Measurements from ENCODE around the gene HSP90AB1.
A peak's percentile ranks its signal among the peaks of the same experiment; 100 is the strongest.

HSP90AB1 gene

GRCh38 chr6:44234101-44235025, 12.5 kb upstream of the HSP90AB1 start:
- H3K27ac ChIP-seq: peak overlapping the region; percentile 60
- no peak for DNase-seq (ENCODE audit: low read depth, low spot score)

GRCh38 chr6:44235269-44235668, 11.6 kb upstream of the HSP90AB1 start:
- no peak for DNase-seq (ENCODE audit: low read depth, low spot score)
- H3K27ac ChIP-seq: peak overlapping the region; percentile 60

- no peak overlapping the region for H3K27ac ChIP-seq
- no peak for DNase-seq (ENCODE audit: low read depth, low spot score)
Measured at GRCh38 chr6:44235891-44236516, 10.9 kb upstream of the HSP90AB1 start.

- peak; percentile 96 for DNase-seq (ENCODE audit: low read depth, low spot score)
Measured at GRCh38 chr6:44237021-44237812, 9.7 kb upstream of the HSP90AB1 start.

GRCh38 chr6:44237813-44238433, 9.0 kb upstream of the HSP90AB1 start:
- H3K27ac ChIP-seq: peak overlapping the region; percentile 70
- DNase-seq (ENCODE audit: low read depth, low spot score): no peak

More at GRCh38 chr6:44237021-44237812, 9.7 kb upstream of the HSP90AB1 start:
- peak overlapping the region; percentile 70 for H3K27ac ChIP-seq

- DNase-seq (ENCODE audit: low read depth, low spot score): no peak
Measured at GRCh38 chr6:44238687-44239350, 8.1 kb upstream of the HSP90AB1 start.

GRCh38 chr6:44243345-44243744, 3.6 kb upstream of the HSP90AB1 start:
- DNase-seq (ENCODE audit: low read depth, low spot score): no peak
- H3K27ac ChIP-seq: no peak overlapping the region

More at GRCh38 chr6:44238687-44239350, 8.1 kb upstream of the HSP90AB1 start:
- peak overlapping the region; percentile 70 for H3K27ac ChIP-seq

GRCh38 chr6:44245391-44245911, 1.4 kb upstream of the HSP90AB1 start:
- no peak overlapping the region for H3K27ac ChIP-seq
- DNase-seq (ENCODE audit: low read depth, low spot score): no peak

- H3K27ac ChIP-seq: peak overlapping the region; percentile 91
- no peak for DNase-seq (ENCODE audit: low read depth, low spot score)
Measured at GRCh38 chr6:44245912-44246662, 814 bp upstream of the HSP90AB1 start.

- DNase-seq (ENCODE audit: low read depth, low spot score): no peak
- H3K27ac ChIP-seq: peak overlapping the region; percentile 91
Measured at GRCh38 chr6:44247338-44248302, 719 bp downstream of the HSP90AB1 start.

- peak overlapping the region; percentile 91 for H3K27ac ChIP-seq
- no peak for DNase-seq (ENCODE audit: low read depth, low spot score)
Measured at GRCh38 chr6:44248579-44248978, 1.7 kb downstream of the HSP90AB1 start.

- H3K27ac ChIP-seq: peak overlapping the region; percentile 91
- no peak for DNase-seq (ENCODE audit: low read depth, low spot score)
Measured at GRCh38 chr6:44249082-44249748, 2.3 kb downstream of the HSP90AB1 start.

- H3K27ac ChIP-seq: peak overlapping the region; percentile 91
- no peak for DNase-seq (ENCODE audit: low read depth, low spot score)
Measured at GRCh38 chr6:44250067-44250717, 3.3 kb downstream of the HSP90AB1 start.

- H3K27ac ChIP-seq: peak overlapping the region; percentile 91
- DNase-seq (ENCODE audit: low read depth, low spot score): no peak
Measured at GRCh38 chr6:44250718-44251123, 3.8 kb downstream of the HSP90AB1 start.

- H3K27ac ChIP-seq: no peak overlapping the region
Measured at GRCh38 chr6:44251576-44252524, 4.9 kb downstream of the HSP90AB1 start.

More at GRCh38 chr6:44251576-44252524, 4.9 kb downstream of the HSP90AB1 start:
- no peak for DNase-seq (ENCODE audit: low read depth, low spot score)

Measured in epithelial cell of prostate (primary cell).